ENCODE results near the gene IFT74.
"Not testable (repeated sequence)": the region's sequence is repeated elsewhere in the genome, so short reads cannot be mapped to it uniquely, and the experiment has no call there.

GRCh38 chr9:27093384-27094067 is 137.3 kb downstream of the IFT74 start:
- TF ChIP-seq CTCF (IDR thresholded peaks at IDR 0.05; ENCODE audit: insufficient read depth, low read length); POLR2AphosphoS5 (IDR thresholded peaks at IDR 0.05; ENCODE audit: low read depth); GABPA (IDR thresholded peaks at IDR 0.05; ENCODE audit: low read depth); SPI1 (IDR thresholded peaks at IDR 0.05; ENCODE audit: borderline replicate concordance, low read depth); REST (IDR thresholded peaks at IDR 0.05; ENCODE audit: insufficient replicate concordance, low read depth): not testable (repeated sequence)

Data from HL-60 (cell line).